ENCODE results near the gene C17orf75. TPM values are rescaled to one million over a fixed set of nuclear protein-coding genes. Genes with fewer than 3 reads are reported as not detected.

The C17orf75 gene
- total and polyA plus RNA-seq, 2 of the 8 experiments (the other 6 are each of a cell fraction or from before 2014, with no cell fraction given): 15.8 to 42.6 TPM

- TF ChIP-seq KDM5A (IDR thresholded peaks at IDR 0.05; ENCODE audit: low read length): peak; percentile 88; the same call in 1 of the 2 replicates
- no peak for TF ChIP-seq KDM1A (IDR thresholded peaks at IDR 0.05; ENCODE audit: borderline replicate concordance, low read length)
- 0 out of 2 replicates have a peak, but pooled peaks have one; percentile 37 for TF ChIP-seq TEAD4 (IDR thresholded peaks at IDR 0.05; ENCODE audit: low read depth, low read length)
These were observed at the start of gene C17orf75 (continued) for GRCh38 chr17:32341857-32342602.
